HG03575 (cell line): ENCODE results near the gene ANKEF1.

Experiments
- ATAC-seq: cut with Tn5 transposase; IDR thresholded peaks from one replicate; pipeline ENCODE4 v1.9.1; 2021; ENCODE audit not compliant: unreplicated experiment, insufficient number of reproducible peaks, low FRiP score; ENCODE audit errors: extremely low read depth

The ANKEF1 gene

GRCh38 chr20:10034717-10035571 lies at the start of gene ANKEF1:
Gene ANKEF1 (plus strand): TSS chr20:10034987. CDS start chr20:10038302, 3,315 bp downstream.
- peak; percentile 59 for ATAC-seq

- ATAC-seq = no peak
These were observed 49.5 kb upstream of the ANKEF1 start for GRCh38 chr20:9985281-9985680.

GRCh38 chr20:9985773-9986172 lies 49.0 kb upstream of the ANKEF1 start:
- no peak for ATAC-seq

DNA sequence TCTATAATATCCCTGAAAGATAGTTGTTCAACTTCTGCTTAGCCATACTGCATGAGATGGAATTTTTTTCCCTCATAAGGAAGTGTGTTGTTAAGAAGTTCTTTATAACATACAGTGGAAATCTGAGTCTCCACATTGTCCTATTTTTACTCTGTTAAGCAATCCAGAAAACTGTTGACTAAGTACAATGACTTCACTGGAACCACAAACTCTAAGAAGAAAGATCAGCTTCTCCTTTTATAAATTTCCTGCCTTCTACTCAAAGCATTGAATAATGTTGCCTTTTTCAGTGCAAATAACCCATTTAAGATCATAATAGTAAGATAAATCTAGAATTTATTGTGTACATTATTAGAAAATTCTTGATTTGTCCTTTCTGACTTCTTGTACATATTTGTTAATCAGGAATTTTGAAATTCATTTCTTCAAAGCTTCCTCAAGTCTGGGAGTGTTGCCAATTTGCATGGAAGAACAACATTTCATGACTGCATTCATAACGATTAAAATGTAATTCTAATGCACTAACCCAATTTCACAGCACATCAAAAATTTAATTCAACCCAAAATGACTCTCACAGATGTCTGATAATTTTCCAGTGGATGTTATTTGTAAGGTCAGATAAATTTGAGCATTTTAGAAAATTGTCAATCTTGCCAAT lies 45.6 kb upstream of the ANKEF1 start:
- no peak for ATAC-seq

- ATAC-seq = no peak
These were observed 41.6 kb upstream of the ANKEF1 start for GRCh38 chr20:9993137-9993536.

- no peak for ATAC-seq
These were observed 40.1 kb upstream of the ANKEF1 start for GRCh38 chr20:9994676-9995075.

GRCh38 chr20:9995510-9996272 lies 39.1 kb upstream of the ANKEF1 start:
- ATAC-seq = no peak

- ATAC-seq = no peak
These were observed 37.8 kb upstream of the ANKEF1 start for GRCh38 chr20:9996944-9997343.

- no peak for ATAC-seq
These were observed 35.1 kb upstream of the ANKEF1 start for GRCh38 chr20:9999645-10000044.

DNA sequence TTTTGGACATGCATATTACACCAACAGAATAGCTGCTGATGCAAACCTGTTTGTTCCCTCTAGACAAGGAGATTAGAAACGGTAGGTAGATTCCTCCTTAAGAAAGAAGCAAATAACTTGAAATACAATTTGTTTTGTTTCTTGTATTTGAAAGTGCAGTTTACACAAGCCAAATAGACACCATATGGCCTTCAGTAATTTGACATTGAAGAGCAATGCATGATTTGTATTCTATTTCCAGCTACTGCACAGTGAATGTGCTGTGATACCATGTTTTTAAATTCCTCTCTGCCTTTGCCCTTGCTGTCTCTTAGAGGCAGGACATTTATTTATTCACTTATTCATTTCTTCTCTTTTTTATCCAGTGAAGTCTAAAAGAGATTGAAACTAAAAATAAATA lies 31.9 kb upstream of the ANKEF1 start:
- no peak for ATAC-seq

GRCh38 chr20:10004900-10005299 lies 29.9 kb upstream of the ANKEF1 start:
- no peak for ATAC-seq

DNA sequence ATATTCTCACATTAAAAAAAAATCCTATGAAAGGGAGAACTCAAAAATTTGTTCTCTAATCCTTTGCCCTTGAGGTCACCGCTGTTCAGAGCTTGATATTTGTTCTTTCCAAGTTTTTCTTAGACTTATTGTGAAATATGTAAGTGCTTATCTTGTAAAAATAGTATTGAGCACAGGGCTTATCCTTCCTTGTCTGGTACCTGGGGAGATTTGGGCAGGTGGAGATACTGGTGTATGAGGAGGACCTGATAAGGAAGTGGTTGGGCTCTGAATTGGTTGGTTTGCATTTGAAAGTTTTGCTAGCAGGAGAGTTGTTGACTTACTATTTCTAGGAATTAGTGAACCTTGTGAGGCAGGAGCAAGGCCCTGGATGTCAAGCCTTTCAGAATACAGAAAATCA lies 28.9 kb upstream of the ANKEF1 start:
- ATAC-seq = no peak

DNA sequence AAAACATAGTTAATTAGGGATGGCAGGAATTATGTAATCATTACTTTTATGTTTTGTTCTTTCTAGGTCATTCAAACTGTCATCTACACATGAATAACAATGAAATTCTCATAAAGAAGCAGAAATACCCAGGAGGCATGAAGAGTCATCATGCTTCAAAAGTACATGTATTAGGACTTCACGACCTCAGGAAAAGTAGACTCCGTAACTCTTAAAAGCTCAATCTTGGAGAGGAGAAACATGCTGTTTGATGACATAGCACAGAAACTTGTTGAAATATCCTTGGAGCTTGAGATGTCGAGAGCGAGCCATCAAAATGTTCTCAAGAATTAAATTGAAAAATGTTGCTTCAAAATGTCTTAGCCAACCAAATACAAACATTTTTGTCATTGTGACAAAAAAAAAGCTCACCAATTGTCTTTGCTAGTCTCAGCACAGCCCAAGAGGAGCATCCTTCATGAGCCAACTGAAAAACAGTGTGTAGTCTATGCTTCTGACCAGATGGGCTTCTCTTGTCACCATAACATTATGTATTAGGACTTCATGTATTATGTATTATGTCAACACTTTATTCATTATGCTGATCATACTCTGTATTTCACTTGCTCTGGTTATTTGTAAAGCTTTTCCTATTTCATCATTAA lies 28.2 kb upstream of the ANKEF1 start:
- ATAC-seq = no peak

GRCh38 chr20:10007158-10007557 lies 27.6 kb upstream of the ANKEF1 start:
- no peak for ATAC-seq

DNA sequence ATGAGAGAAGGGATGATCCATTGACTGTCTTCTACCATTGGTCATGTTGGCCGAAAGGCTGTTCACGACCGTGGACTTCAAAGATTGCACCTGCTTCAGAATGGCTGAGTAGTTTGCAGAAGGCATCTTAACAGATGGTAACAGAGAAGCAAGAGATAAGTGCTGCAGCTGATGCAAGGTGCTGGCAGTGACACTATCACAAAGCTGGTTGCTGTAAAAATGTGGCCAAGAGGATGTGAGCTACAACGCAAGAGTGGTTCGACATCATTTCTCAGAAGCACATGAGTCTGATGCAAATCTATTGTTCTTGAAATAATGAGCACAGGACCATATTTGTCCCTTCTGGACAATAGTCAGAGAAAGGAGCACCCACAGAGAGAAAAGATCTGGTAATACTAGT lies 27.0 kb upstream of the ANKEF1 start:
- no peak for ATAC-seq

DNA sequence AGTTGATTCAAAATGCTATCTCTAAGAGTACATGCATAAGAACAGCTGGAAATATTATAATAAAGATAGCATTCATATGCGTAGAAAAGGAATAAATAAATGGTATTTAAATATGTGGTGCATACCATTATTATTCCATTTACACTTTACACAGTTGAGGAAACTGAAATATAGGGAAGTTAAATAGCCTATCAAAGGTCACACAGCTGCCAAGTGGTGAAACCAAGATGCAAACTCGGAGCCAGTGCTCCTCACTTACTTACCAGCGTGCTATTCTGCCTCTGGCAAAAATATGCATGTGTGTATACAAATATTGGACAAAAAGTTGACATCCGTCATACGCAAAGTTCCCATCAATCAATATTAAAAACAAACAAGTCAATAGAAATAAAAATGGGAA lies 22.3 kb upstream of the ANKEF1 start:
- ATAC-seq = no peak

DNA sequence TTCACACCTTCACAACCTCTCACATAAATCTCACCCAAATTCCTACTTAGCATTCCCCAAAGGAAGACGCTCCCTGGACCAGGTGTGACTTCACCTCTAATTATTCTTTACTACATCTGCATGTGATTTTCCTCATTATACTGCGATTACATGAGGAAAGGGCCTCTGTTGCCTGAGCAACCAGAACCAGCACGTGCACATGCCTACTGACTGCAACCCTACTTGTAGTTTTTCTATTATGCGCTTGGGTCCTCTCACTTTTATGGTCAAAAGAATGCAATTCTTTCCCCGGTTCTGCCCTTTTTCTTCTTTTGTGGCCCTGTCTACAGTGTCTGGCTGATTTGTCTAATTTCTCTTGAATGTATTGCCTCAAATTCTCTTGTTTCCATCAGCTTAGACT lies 20.4 kb upstream of the ANKEF1 start:
- ATAC-seq = no peak

DNA sequence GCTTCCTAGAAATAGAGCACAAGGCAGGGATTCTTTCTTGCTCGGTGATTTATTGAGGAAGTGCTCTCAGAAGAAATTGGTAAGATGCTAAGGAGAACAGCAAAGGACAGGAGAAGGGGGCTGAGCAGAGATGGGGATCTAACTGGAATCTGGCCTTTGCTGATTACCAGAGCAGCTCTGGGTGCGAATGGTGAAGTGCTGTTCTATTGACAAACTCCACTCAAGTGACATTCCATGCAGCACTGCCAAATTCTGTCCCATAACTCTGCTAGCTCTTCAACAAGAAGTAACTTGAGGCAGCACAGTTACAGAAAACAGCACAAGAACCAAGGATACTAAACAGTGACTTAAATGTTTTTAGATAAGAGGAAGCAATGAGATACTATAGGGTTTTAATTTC lies 13.8 kb upstream of the ANKEF1 start:
- no peak for ATAC-seq

DNA sequence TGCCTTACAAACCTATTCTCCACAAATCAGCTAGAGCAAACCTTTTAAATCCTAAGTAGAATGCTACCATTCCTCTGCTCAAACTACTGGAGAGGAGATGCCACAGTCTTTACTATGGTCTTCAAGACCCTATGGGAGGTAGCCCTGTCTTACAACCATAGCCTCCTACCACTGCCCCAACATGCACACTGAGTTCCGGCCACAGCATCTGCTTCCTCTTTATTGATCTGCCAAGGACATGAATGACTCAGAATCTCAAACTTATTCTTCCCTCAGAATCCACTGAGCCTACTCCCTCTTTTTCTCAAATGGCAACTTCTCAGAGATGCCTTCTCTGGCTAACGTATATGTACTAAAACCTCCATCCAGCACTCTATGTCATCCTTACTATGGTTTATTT lies 12.2 kb upstream of the ANKEF1 start:
- ATAC-seq = no peak
